Umbilical cord (tissue), 2 donors: ENCODE results near the gene TSC22D1. TPM values are rescaled to one million over a fixed set of nuclear protein-coding genes. Genes with fewer than 3 reads are reported as not detected.

Source experiments
- DNase-seq: peaks from one replicate; pipeline ENCODE4 v3.0.0-alpha.2; 2015; ENCODE audit warnings: low spot score
- total RNA-seq: library from RNA; depleted of rRNA; stranded (reverse); fragments of >200 nt; gene quantifications from one replicate; pipeline ENCODE4 v1.2.3, GENCODE V29; 2014; ENCODE audit warnings: low replicate concordance; ENCODE audit not compliant: insufficient read depth

TSC22D1 gene
- total RNA-seq, 1 donor from 2014 or later, result 217 TPM

DNA sequence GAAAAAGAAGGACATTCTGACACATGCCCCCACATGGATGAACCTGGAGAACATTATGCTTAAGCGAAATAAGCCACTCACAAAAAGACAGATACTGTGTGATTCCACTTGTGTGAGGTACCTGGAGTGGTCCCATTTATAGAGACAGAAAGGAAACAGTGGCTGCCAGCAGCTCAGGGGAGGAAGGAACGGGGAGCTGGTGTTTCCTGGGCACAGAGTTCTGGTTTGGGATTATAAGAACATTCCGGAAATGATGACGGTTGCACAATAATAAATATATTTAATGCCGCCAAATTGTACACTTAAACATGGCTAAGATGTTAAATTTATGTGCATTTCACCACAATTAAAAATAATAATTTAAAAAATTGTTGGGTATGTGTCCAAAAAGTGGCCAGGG, 169.5 kb downstream of the TSC22D1 start:
- no peak for DNase-seq

DNA sequence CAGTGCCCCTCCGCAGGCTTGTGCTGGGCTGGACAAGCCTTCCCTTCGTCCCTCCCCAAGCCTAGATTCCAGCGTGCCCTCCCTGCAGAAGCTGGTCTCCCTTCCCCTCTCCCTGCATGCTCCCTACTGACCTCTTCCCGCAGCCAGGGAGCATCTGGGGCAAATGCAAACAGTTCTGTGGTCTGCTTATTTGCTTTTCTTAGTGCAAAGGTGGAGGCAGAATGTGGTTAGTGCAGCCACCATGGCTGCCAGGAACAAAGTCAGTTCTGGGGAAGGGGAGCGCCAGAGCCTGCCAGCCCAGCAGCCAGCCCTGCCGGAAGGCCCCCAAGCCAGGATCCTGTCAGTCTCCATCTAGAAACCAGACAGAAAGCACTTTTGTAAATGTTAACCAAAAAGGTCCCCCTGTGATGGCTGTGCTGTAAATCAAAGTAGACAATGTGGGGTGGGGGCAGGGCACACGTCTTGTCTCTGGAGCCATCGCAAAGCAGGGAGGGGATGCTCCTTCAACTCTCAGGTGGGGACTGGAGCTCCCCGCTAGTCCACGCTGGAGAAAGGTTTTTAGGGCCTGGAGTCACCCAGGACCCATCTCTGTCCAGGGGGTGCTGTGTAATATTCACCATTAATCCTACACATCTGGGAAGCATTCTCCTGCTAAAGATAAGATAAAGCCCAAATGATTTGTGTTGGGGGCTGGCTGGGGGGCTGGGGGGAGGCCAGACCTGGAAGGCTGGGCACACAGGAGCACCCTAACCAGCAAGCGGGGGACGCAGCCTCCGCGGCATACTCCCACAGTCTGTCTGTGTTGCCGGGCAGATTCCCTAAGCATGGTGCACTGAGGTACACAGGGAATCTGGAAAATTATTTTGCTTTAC, 171.6 kb downstream of the TSC22D1 start:
- DNase-seq, result no peak

DNA sequence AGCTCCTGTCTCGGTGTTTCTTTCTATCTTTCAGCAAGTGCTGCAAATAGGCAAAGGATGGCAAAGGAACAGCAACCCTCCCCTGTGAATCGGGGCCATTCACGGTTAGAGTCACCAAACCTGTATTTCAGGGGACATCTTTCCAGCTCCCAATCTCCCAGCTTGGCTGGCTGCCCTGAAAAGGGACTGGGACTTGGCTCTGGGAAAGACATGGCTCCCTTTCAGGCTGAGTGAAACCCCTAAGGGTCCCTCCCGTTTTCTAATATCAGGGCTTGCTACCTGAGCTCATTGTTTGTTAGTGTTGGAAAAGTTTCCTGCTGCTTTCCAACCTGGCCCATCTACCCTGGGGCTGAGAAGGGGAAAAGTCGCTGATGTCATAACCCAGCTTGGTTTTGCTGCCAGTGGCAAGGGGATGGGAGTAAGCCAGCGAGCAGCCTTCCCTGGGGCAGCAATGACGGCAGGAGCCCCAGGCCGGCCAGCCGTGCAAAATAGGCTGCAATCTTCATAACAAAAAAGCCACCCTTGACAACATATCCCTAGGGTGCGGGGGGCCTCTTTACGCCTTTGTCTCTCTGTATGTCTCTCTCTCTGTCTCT, 172.6 kb downstream of the TSC22D1 start:
- DNase-seq, result no peak

DNA sequence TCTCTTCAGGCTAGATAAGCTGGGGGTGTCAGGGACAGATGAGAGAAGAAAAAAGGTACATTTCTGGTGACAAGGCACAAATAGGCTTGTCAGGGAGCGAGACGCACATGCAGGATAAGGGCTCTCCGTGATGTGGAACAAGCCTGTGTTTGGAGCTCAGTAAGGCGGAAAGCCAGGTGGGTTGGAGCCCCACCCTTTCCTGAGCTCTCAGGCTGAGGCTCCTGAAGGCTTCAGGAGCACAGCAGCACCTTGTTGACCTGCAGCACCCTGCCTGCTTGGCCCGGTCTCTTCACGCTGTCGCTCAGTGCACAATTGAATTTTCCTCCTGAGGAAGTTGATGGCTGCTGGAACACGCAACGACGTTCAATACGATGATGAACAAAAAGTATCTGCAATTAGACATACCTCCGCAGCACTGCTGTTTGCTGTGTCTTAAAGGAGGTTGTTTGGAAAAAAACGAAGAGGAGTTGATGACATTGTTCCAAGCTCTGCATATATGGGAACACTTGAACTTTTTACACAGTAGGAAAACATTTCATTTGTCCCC, 173.2 kb downstream of the TSC22D1 start:
- no peak for DNase-seq

DNA sequence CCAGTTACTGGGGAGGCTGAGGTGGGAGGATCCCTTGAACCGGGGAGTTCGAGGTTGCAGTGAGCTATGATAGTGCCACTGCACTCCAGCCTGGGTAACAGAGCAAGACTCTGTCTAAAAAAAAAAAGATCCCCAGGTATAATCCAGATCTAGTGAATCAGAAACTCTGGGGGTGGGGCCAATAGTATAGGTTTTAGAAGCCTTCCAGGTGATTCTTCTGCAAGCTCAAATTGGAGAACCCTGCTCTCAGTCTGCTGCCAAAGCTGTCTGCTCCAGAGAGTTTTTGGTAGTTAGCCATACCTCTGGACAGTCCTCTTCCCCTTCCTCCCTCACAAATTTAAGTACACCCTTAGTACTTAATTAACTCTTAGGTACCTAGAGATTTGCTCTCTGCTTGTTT, 174.6 kb downstream of the TSC22D1 start:
- DNase-seq, result no peak

DNA sequence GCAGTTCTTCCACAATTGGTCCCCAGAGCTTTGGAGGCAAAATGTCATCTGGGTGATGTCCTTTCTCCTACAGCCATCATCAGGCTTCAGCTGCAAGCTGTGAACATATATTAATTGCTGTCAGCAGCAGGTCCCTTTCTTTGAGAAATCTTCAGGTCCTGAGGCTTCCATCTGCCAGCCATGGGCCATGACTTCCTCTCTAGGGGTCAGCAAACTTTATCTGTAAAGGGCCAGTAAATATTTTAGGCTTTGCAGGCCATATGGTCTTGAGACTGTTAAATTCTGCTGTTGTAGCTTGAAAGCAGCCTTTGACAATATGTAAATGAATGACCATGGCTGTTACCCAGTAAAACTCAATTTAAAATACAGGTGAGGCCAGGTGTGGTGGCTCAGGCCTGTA, 175.4 kb downstream of the TSC22D1 start:
- no peak for DNase-seq

DNA sequence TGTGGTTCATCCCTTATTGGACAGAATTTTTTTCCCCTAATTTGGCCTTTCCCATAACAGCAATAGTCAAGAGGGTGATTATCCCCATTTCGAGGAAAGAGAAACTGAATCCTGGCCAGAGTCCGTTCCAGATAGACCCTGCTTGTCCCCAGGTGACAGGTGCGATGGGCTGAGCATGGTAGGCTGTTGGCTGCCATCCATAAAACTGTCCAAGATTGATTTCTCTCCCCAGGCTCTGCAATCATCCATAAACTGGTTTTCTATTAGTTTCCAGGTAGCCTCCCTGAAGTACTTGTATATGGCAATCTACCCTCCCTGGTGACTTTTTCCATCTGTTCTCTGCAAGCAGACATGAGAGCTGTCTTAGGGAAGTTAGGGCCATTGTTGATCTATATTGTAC, 177.1 kb downstream of the TSC22D1 start:
- no peak for DNase-seq

DNA sequence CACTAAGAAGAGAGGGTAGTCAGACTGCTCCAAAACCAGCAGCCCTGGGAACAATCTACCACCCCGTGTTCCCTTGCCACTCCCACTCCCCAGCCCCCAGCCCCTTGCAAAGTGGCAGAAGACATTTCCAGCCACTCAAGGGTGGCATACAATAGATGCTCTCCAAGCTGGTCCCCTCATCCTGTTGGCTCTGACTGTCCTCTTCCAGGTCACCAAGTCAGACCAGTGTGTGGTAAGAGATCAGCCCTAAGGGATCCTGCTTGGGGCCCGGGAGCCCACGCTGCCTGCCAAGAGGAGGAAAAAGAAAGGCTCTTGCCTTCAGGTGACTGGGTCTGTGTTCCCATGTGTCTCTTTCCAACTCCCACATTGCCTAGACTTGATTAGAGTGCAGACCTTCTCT, 177.5 kb downstream of the TSC22D1 start:
- no peak for DNase-seq

DNA sequence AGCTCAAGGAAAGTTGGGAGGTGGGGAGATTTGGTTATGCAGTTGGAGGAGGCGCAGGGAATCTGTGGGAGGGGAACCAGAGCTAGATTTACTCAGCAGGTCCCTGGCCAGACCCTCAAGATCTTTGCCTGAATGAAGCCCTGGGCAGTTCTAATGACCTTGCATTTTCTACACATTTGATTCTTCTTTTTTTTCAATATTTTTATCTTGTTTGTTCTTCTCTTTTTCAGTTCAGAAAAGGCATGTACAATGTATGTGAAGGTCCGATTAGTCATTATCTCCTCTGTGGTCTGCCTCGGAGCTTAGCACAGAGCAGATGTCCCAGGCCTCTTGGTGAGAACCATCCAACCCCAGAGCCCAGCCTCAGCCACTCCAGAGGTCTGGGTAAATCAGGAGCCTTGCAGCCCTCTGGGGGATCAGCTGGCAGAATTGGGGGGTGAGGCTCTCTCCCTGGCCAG, 178.3 kb downstream of the TSC22D1 start:
- DNase-seq, result no peak

DNA sequence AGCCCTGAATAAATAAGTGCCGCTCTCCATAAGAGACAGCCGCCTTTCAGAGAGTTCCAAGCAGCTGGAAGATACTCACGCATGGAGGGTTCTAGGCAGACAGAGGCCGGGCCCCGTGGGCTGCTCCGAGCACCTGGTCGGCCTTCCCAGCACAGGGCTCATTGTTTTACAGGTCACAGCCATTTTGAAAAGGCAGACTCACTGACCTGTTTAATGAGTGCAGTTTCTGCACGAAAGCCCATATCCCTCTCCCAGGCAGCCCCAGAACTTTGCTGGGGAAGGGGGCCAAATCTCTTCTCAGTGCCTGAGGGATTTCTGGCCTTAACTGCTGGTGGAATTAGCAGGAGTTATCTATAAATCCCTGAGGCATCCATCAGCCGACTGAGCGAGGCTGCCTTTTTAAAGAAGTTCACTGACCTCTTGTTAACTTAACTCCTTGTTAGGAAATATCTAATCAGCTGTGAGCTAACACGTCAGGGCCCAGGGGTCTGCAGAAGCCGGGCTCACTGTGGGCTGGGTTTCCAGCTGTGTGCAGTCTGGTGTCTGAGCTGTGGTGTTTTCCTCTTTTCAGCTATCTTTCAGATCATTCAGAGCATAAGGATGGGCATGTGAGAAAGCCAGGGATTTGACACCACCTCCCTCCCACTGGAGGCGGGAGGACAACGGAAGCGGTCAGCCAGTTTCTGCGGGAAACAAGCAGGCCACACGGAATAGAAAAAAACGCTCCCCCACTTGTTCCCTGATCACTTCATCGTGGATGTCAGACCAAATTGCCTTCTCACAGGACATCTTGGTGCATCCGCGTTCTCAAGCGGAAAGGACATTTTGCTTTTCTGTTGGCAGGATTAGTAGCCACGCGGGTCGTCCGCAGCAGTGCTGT, 179.2 kb downstream of the TSC22D1 start:
- peak; percentile 97 for DNase-seq

DNA sequence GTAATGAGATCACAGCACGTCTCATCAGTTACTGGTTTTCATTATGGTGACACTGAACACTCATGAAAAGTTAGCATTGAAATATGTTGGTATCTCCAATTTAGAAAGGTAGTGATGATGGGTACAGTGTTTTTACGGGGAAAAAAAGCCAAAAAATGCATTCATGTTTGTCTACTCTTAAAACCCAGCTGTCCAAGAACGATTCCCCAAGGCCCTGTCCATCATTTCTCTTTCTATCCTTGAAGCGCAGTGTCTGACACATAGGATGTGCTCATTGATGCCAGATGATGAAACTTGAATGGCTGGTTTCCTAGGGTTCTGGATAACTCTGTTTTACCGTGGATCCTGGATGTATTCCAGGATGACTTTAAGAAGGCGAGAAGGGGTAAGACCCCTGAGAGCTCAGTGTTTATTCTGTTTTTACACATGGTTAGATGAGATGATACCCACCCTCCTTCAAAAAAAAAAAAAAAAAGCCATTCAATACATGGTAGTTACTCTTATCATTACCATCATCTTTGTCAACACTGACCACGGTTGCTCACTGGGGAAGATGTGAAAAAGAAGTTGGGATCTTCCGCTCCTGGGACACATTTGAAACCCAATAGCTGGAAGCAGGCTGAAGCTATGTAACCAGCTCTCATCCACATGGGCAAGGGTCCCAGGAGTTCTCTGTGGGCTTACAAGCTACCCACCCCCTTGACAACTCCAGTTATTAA, 180.0 kb downstream of the TSC22D1 start:
- DNase-seq, result no peak

DNA sequence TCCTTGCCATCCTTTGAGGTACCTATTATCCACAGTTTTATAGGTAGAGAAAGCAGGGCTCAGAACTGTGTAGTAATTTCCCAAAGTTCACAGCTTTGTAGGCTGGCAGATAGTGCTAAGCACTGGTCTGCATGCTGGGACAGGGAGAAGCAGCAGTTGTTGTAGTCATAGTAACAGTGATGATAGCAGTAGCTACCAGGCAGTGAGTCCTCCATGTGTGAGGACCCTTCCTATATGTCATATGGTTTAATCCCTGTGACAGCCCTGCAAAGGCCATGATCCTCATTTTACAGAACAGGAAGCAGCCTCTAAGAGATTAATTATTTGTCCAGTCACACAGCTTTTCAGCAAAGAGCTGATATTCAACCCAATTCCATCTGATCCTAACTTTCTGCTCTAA, 181.5 kb downstream of the TSC22D1 start:
- no peak for DNase-seq

DNA sequence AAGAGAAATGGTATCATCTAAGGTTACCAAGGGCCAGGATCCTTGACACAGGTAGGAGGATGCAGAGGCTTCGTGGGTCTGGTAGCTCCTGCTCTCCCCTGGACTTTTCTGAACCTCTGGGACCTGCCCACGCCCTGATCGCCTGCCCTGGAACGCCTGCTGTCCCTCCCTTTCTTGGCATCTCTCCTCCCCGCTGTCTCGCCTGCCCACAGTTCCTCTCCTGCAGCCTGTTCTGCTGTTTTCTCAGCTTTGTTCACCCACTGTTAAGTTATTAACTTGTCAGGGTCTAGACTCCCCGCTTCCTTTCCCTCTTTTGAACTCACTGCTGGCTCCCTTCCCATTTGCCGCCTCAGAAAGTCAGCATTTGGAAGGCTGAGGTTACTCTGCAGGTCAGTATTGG, 182.7 kb downstream of the TSC22D1 start:
- no peak for DNase-seq

DNA sequence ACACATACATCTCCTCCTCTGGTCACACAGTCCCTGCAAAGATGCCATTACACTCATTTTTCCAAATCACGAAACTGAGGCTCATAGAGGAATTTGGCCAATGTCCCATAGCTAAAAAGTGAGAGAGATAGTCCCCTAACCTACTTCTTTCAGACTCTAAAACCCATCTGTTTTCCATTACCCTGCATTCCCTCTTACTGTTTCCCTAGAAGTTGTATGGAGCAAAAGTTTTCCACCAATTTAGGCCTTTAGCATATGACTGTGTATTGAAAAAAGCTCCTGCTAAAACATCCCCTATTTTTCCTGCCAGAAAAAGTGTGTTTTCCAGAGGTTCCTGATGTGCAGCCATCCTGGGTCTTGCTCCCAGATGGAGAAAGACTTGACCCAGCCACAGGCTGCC, 186.3 kb downstream of the TSC22D1 start:
- no peak for DNase-seq

DNA sequence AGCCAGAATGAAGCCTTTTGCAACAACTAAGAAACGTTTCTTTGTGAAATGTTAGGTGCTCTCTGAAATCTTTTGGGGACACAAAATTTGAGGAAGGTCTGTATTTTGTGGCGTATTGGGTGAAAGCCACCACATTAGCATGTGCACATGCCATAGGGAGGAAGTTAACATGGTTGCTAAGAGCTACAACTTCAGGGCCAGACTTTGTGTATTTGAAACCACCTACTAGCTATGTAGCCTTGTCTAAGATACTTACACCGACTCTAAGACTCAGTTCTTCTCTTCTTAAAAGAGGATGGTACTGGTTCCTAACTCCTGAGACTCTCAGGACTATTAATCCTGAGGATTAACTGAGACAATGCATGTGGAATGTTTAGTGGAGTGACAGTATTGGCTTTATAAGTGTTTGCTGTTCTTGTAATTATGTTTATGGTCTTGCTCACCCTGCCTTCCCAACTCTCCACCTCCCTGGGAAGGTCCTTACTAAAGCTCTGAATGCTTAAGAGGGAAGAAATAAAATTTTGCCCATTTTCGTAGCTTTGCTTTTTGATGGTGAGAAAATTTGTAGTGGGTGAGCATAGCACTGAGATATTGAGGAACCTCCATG, 187.0 kb downstream of the TSC22D1 start:
- DNase-seq, result no peak

DNA sequence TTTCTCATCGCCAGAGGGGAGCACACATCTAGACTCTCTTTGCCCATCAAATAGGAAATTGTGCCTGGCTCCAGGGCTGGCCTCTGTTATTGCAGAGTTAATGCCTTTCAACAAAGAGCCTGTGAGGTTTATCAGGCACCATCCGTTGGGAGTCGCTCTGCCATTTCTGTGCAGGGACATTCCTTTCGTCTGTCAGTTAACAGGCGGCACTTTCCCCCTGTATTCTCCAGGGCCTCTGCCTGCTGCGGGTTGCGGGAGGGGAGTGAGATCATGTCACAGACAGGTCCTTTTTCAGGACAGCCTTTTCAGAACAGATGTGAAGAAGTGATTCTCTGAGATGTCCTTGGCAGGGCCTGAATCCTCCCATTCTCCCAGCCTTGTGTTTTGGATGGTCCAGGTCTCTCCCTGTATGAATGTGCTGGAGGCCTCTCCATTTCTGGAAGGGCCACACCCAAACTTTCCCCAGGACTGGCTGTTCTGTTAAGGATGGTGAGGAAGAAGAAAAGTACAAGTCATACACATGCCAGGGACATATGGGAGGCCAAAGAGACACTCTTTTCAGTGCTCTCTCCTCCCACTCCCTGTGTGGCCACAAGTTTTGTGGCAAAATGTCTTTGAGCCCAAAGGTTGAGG, 187.6 kb downstream of the TSC22D1 start:
- DNase-seq, result no peak

DNA sequence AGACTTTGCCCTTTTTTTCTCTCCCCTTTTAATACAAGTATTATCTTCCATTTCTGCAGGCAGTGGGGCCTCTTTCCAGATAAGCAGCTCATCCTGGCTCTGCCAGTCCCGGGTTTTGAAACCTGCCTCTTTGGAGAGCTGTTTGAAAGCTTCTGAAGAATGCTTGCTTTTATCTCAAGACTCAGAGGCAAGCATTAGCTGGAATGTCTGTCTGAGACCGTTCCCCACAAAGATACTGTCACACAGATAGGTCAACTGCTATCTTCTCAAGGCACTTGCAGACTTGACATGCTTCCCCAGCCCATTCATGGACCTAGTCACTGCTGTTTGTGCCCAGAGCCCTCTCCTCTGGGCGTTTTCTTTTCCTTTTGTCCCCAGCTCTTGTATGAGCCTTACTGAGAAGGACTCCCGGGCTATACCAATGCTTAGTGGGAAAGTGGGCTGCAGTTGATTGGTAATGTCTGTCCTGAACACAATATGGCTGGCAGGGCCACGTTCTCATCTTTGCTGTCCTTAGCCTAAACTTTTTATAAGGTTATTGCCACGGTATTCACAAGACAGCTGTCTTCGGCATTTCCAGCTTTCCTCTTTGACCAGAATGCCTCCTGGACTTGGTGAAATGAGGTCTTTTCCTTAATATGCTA, 189.1 kb downstream of the TSC22D1 start:
- DNase-seq, result peak; percentile 89

DNA sequence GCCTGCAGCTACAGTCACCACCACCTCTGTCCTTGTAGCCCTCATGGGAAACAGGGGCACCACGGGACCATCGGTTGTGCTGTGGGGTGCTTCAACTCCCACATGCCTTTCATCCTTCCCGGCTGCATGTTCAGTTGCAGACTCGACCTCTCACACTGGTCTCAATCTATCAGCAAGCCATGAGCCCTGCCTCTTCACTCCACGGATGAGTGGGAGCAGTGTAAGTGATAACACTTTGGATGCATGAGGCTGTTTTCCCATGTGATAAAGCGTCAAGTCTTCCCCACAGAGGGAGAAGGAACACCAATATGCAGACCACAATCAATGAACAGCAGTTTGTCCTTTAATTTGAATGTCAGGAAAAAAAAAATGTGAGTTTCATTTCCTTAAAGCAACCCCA, 190.3 kb downstream of the TSC22D1 start:
- no peak for DNase-seq

DNA sequence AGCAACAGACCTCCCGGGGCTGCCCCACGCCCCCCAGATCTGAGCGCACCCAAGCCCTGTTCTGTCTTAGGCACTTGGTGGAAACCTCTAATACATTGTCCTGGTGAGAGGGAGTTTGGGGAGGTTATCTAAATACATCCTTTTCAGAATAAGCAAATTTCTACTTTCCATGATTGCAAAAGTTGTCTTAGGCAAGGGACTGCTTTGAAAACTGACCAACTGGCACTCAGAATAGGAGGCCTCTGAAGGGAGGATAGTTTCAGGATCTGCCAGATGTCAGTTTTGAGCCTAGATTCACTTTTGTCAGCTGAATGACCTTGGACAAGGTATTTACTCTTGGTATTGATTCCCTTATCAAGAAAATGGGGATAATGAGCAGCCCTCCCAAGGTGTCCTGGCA, 190.7 kb downstream of the TSC22D1 start:
- no peak for DNase-seq

DNA sequence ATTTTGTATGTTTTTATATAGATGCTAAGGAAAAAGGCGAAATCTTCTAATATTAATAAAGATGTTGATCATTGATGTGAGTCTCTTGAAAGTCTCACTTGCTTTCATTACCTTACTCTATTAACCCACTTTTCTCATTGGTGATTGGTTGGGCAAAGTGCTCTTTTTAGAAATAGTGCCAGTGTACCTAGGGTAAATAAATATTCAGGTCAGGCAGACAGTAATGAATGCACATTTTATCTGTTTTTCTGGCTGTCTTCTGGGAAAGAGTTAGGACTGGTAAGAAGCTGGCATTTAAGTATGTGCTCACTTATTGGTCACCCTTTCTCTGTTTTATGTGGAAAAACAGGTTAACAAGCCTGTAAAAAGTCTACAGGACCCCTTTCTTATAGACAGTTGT, 191.4 kb downstream of the TSC22D1 start:
- no peak for DNase-seq
